Activated B cell treated with CpG ODN at 0.5 μM for 24 hours (primary cell): ENCODE data around the gene FNBP1L. TPM values are rescaled to one million over a fixed set of nuclear protein-coding genes. Genes with fewer than 3 reads are reported as not detected.

Source experiments
- ATAC-seq: fragments of 200-7000 bp; cut with Tn5 transposase; one replicate; pipeline ENCODE4 v1.10.0; 2021; ENCODE audit warnings: low read depth, mild to moderate bottlenecking, moderate library complexity
- CTCF ChIA-PET: fragments of 350-600 bp; sonication (Branson Sonifier 250); formaldehyde crosslinking; loops from one replicate; lab custom pipeline; 2021; ENCODE audit warnings: antibody characterized with exemption; lab: Charles Lee
- POLR2A ChIA-PET: fragments of 350-600 bp; sonication (Branson Sonifier 250); formaldehyde crosslinking; loops from one replicate; lab custom pipeline; 2021; ENCODE audit warnings: antibody characterized with exemption; lab: Charles Lee
- DNase-seq: peaks from one replicate; pipeline ENCODE4 v3.0.0; 2022
- H3K27ac Mint-ChIP-seq: one replicate; pipeline ENCODE4 v1.8.0; 2020; ENCODE audit warnings: mixed read lengths
- H3K27me3 Mint-ChIP-seq: one replicate; pipeline ENCODE4 v1.8.0; 2021; ENCODE audit warnings: mixed read lengths
- H3K36me3 Mint-ChIP-seq: one replicate; pipeline ENCODE4 v1.8.0; 2021; ENCODE audit warnings: low read depth, mixed read lengths
- H3K4me1 Mint-ChIP-seq: one replicate; pipeline ENCODE4 v1.8.0; 2021; ENCODE audit warnings: mixed read lengths
- H3K4me3 Mint-ChIP-seq: one replicate; pipeline ENCODE4 v1.8.0; 2020; ENCODE audit warnings: mild to moderate bottlenecking, mixed read lengths
- H3K9me3 Mint-ChIP-seq: one replicate; pipeline ENCODE4 v1.8.0; 2020; ENCODE audit warnings: mixed read lengths
- CTCF ChIP-seq: fragments of 200-600 bp; IDR thresholded peaks from one replicate; pipeline ENCODE4 v1.8.0; 2022; ENCODE audit warnings: antibody characterized with exemption, mild to moderate bottlenecking
- intact Hi-C: fragments of 100-400 bp; cut with micrococcal nuclease; formaldehyde crosslinking; loops from one replicate; pipeline ENCODE4 v1.15.1; 2024
- total RNA-seq: library from RNA; stranded (reverse); gene quantifications from 2 replicates; pipeline ENCODE4 v1.2.3, GENCODE V29; 2022

FNBP1L gene
- 3.3 and 3.4 TPM in 2 replicates for total RNA-seq

- no peak for TF ChIP-seq CTCF
- H3K9me3 Mint-ChIP-seq = no peaks in the 10 kb centered on the region
- H3K4me1 Mint-ChIP-seq = peaks cover 25% of the 10 kb centered on the region
- intact Hi-C loops = loop anchor here (1.0 to 5.0 kb wide), 4 partner anchors 9 to 970 kb away; partner anchors contain the start of gene ABCD3
- CTCF ChIA-PET = interaction anchor here (0.6 to 1.6 kb wide), 5 partner anchors 143 to 403 kb away, joined by 3 to 5 read pairs (median 3); no protein-coding TSS in a partner anchor
- ATAC-seq = peak; percentile 86
- peaks cover 23% of the 10 kb centered on the region for H3K27me3 Mint-ChIP-seq
- peak; percentile 66 for DNase-seq
- H3K36me3 Mint-ChIP-seq = peaks cover 3% of the 10 kb centered on the region
- peak within 1 kb of the TSS; percentile 96 for H3K4me3 Mint-ChIP-seq
- POLR2A ChIA-PET = interaction anchor here (1.8 to 2.9 kb wide), 2 partner anchors 102 to 399 kb away, joined by 5 to 15 read pairs; partner anchors contain the start of gene DR1
- H3K27ac Mint-ChIP-seq = no peak within 1 kb of the TSS
Measured at GRCh38 chr1:93447481-93448291, at the start of gene FNBP1L. Gene FNBP1L, plus strand, starts transcription at chr1:93448118. Its CDS starts 164 bp downstream, at chr1:93448282.

DNA sequence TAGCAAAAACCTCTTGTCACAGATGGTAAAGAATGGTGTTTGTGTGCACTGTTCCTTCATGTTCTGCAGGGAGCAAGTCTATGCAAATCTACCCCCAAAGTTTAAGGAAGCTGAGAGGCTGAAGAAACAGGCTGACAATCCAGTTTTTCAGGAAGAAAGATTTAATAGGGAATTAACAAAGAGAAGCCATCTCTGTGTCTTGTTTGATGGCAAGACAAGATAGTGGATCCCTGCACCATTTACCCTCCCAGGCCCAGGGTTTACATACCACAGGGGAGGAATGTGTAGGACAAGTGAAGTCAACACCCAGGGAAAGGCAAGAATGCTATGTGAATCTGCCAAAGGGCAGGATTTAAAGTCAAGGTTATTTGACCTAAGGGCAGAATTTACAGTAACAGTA, 48.1 kb upstream of the FNBP1L start:
- Mint-ChIP-seq H3K9me3 (no peaks in the 10 kb centered on the region), H3K4me3 (no peak overlapping the region), H3K4me1 (no peaks in the 10 kb centered on the region), H3K27me3 (peaks cover 3% of the 10 kb centered on the region), H3K27ac (no peak overlapping the region), H3K36me3 (no peaks in the 10 kb centered on the region)
- intact Hi-C loops = no loop called here
- no peak for TF ChIP-seq CTCF
- ATAC-seq = no peak
- ChIA-PET CTCF (no interaction called here), POLR2A (no interaction called here)
- no peak for DNase-seq

GRCh38 chr1:93408203-93408602, 39.7 kb upstream of the FNBP1L start:
- Mint-ChIP-seq H3K9me3 (no peaks in the 10 kb centered on the region), H3K36me3 (no peaks in the 10 kb centered on the region), H3K4me3 (no peak overlapping the region), H3K27ac (no peak overlapping the region), H3K4me1 (no peaks in the 10 kb centered on the region), H3K27me3 (peaks cover 14% of the 10 kb centered on the region)
- ChIA-PET POLR2A (no interaction called here), CTCF (no interaction called here)
- intact Hi-C loops = no loop called here
- TF ChIP-seq CTCF = no peak
- ATAC-seq (no peak), DNase-seq (no peak)

- DNase-seq (no peak), ATAC-seq (no peak)
- ChIA-PET CTCF (no interaction called here), POLR2A (no interaction called here)
- no peak overlapping the region for H3K27ac Mint-ChIP-seq
- H3K4me1 Mint-ChIP-seq = peaks cover 15% of the 10 kb centered on the region
- H3K9me3 Mint-ChIP-seq = no peaks in the 10 kb centered on the region
- no peak for TF ChIP-seq CTCF
- H3K36me3 Mint-ChIP-seq = no peaks in the 10 kb centered on the region
- peaks cover 8% of the 10 kb centered on the region for H3K27me3 Mint-ChIP-seq
- no peak overlapping the region for H3K4me3 Mint-ChIP-seq
- intact Hi-C loops = no loop called here
Measured at GRCh38 chr1:93411000-93411399, 36.9 kb upstream of the FNBP1L start.

GRCh38 chr1:93414749-93415148, 33.2 kb upstream of the FNBP1L start:
- ChIA-PET POLR2A (no interaction called here), CTCF (no interaction called here)
- H3K36me3 Mint-ChIP-seq = no peaks in the 10 kb centered on the region
- peak overlapping the region; percentile 25 for H3K4me3 Mint-ChIP-seq
- DNase-seq (no peak), ATAC-seq (no peak)
- H3K4me1 Mint-ChIP-seq = peaks cover 21% of the 10 kb centered on the region
- intact Hi-C loops = no loop called here
- TF ChIP-seq CTCF = no peak
- H3K27me3 Mint-ChIP-seq = peaks cover 5% of the 10 kb centered on the region
- peaks cover 4% of the 10 kb centered on the region for H3K9me3 Mint-ChIP-seq
- peak overlapping the region; percentile 2 for H3K27ac Mint-ChIP-seq
